GM23338 (cell line): ENCODE measurements around the gene CD109. TPM values are rescaled to one million over a fixed set of nuclear protein-coding genes. Genes with fewer than 3 reads are reported as not detected.

ENCODE experiments used
- ATAC-seq: fragments of 200-7000 bp; cut with Tn5 transposase; 3 replicates; pipeline ENCODE4 v1.9.1; 2020
- DNase-seq: peaks from one replicate; pipeline ENCODE4 v3.0.0-alpha.2; 2015; ENCODE audit warnings: low spot score
- H2AFZ ChIP-seq: fragments of 200-600 bp; sonication (generic); 2 replicates; pipeline ENCODE4 v1.8.0; 2016; ENCODE audit warnings: antibody characterized with exemption, mild to moderate bottlenecking, moderate library complexity
- H3F3A ChIP-seq: fragments of 200-600 bp; sonication (generic); replicated peaks from 2 replicates; pipeline ENCODE4 v1.8.0; 2017; ENCODE audit warnings: antibody characterized with exemption, mixed run types, low read depth
- H3K27ac ChIP-seq: fragments of 200-600 bp; sonication (generic); 2 replicates; pipeline ENCODE4 v1.6.1; 2016; ENCODE audit warnings: low read depth
- H3K27me3 ChIP-seq: fragments of 200-600 bp; sonication (generic); 2 replicates; pipeline ENCODE4 v1.8.0; 2016; ENCODE audit warnings: mild to moderate bottlenecking, mixed run types, moderate library complexity; ENCODE audit not compliant: insufficient read depth
- H3K36me3 ChIP-seq: fragments of 200-600 bp; sonication (generic); 2 replicates; pipeline ENCODE4 v1.8.0; 2016; ENCODE audit warnings: mild to moderate bottlenecking; ENCODE audit not compliant: insufficient read depth
- H3K4me1 ChIP-seq: fragments of 200-600 bp; sonication (generic); 2 replicates; pipeline ENCODE4 v1.8.0; 2016; ENCODE audit warnings: mild to moderate bottlenecking, moderate library complexity; ENCODE audit not compliant: insufficient read depth
- H3K4me2 ChIP-seq: fragments of 200-600 bp; sonication (generic); 2 replicates; pipeline ENCODE4 v1.7.1; 2017; ENCODE audit warnings: mixed run types
- H3K4me3 ChIP-seq: fragments of 200-600 bp; sonication (generic); 2 replicates; pipeline ENCODE4 v1.6.1; 2016; ENCODE audit warnings: mixed run types
- H3K79me2 ChIP-seq: fragments of 200-600 bp; sonication (generic); replicated peaks from 2 replicates; pipeline ENCODE4 v1.8.0; 2017; ENCODE audit warnings: mild to moderate bottlenecking; ENCODE audit not compliant: insufficient read depth
- H3K9me2 ChIP-seq: fragments of 200-600 bp; sonication (generic); 2 replicates; pipeline ENCODE4 v1.8.0; 2017; ENCODE audit not compliant: insufficient read depth
- H4K20me1 ChIP-seq: fragments of 200-600 bp; sonication (generic); replicated peaks from 2 replicates; pipeline ENCODE4 v1.8.0; 2017; ENCODE audit warnings: mild to moderate bottlenecking; ENCODE audit not compliant: insufficient read depth
- H3K27ac Mint-ChIP-seq: 2 replicates; pipeline ENCODE4 v1.8.0; 2020; ENCODE audit warnings: inconsistent platforms, mild to moderate bottlenecking, moderate library complexity, mixed read lengths
- H3K27me3 Mint-ChIP-seq: 3 replicates; pipeline ENCODE4 v1.8.0; 2022; ENCODE audit warnings: low read depth, mild to moderate bottlenecking, moderate library complexity, mixed read lengths, inconsistent platforms; ENCODE audit not compliant: insufficient read depth, poor library complexity
- H3K36me3 Mint-ChIP-seq: 3 replicates; pipeline ENCODE4 v1.8.0; 2021; ENCODE audit warnings: low read depth, mild to moderate bottlenecking, inconsistent platforms, moderate library complexity, mixed read lengths
- H3K4me1 Mint-ChIP-seq: 3 replicates; pipeline ENCODE4 v1.8.0; 2020; ENCODE audit warnings: mild to moderate bottlenecking, inconsistent platforms, mixed read lengths
- H3K4me3 Mint-ChIP-seq: 3 replicates; pipeline ENCODE4 v1.8.0; 2021; ENCODE audit warnings: moderate library complexity, mild to moderate bottlenecking, inconsistent platforms, mixed read lengths
- H3K9me3 Mint-ChIP-seq: 3 replicates; pipeline ENCODE4 v1.8.0; 2020; ENCODE audit warnings: moderate library complexity, mild to moderate bottlenecking, inconsistent platforms, mixed read lengths
- CREB1 ChIP-seq: fragments of 250-450 bp; sonication (Bioruptor Pico); IDR thresholded peaks from 2 replicates; pipeline ENCODE4 v1.5.0; 2020; ENCODE audit warnings: low read depth, mild to moderate bottlenecking, moderate library complexity
- CTCF ChIP-seq, 2 experiments: fragments of 200-600 bp in 1 of 2; sonication (generic) in 1 of 2; conservative IDR thresholded peaks; 2 replicates each; pipeline versions ENCODE4 v1.5.1 to v1.6.1; 2016 to 2017; ENCODE audit warnings: antibody characterized with exemption in 2 of 2, low read depth in 2 of 2, mild to moderate bottlenecking in 2 of 2, moderate library complexity in 1 of 2
- EZH2phosphoT487 ChIP-seq: fragments of 200-600 bp; sonication (generic); IDR thresholded peaks from one replicate; pipeline ENCODE4 v1.8.1; 2018; ENCODE audit warnings: antibody characterized with exemption; ENCODE audit not compliant: unreplicated experiment
- JUNB ChIP-seq: IDR thresholded peaks from one replicate; pipeline ENCODE4 v1.6.1; 2016; ENCODE audit warnings: antibody characterized with exemption; ENCODE audit not compliant: unreplicated experiment
- ZNF114 ChIP-seq: fragments of 250-450 bp; sonication (Bioruptor Pico); IDR thresholded peaks from 2 replicates; pipeline ENCODE4 v1.5.0; 2020; ENCODE audit warnings: mild to moderate bottlenecking, moderate library complexity
- ZNF331 ChIP-seq: fragments of 250-450 bp; sonication (Bioruptor Pico); IDR thresholded peaks from 2 replicates; pipeline ENCODE4 v1.5.0; 2020; ENCODE audit warnings: low read depth, mild to moderate bottlenecking, moderate library complexity
- ZNF462 ChIP-seq: fragments of 250-450 bp; sonication (Bioruptor Pico); IDR thresholded peaks from 2 replicates; pipeline ENCODE4 v1.5.0; 2020; ENCODE audit warnings: mild to moderate bottlenecking, moderate library complexity
- polyA plus RNA-seq: library from polyadenylated mRNA; unstranded; fragments of >200 nt; fragmentation: Nextera tagmentation; extraction: Ambion mirVana; gene quantifications from 2 replicates; pipeline ENCODE4 v1.2.1, GENCODE V29; 2016
- total RNA-seq: library from RNA; depleted of rRNA; stranded (reverse); fragments of >200 nt; shearing (Covaris generic); gene quantifications from 2 replicates; pipeline ENCODE4 v1.2.3, GENCODE V29; 2014

Gene CD109
- total and polyA plus RNA-seq, 2 experiments from 2014 or later, result 1.1 to 5.3 TPM

DNA sequence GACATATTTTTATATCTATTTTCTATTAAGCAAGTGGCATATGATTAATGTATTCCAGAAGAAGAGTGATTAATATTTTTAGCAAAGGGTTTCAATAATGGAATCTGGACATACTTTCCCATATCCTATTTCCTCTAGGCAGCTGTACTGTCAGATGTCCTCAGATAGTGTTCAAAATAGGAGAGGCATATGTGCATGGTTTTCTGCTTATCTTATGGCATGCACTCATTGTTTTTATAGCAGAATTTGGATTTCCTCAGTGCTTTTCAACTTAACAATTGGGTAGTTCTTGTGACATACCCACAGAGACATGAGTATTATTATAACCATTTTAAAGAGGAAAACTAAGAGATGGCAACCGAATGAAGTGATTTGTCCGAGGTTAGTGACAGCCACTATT is 29.6 kb upstream of the CD109 start (continued):
- TF ChIP-seq ZNF462, result no peak

DNA sequence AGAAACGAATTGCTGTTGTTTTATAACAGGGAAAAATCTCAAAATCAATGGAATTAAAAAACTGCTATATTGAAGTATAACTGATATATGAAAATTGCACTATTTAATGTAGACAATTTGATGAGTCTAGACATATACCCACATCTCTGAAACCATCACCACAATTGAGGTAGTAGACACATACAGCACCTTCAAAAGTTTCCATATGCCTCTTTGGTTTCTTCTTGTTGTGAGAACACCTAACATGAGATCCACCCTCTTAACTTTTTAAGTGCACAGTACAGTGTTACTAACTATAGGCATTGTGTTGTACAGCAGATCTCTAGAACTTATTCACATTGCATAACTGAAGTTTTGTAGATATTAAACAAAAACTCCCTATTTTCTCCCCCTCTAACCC is 28.2 kb upstream of the CD109 start:
- Histone ChIP-seq H2AFZ (no peak overlapping the region), H4K20me1 (no peaks in the 10 kb centered on the region), H3F3A (no peaks in the 10 kb centered on the region), H3K9me2 (no peaks in the 10 kb centered on the region), H3K79me2 (no peaks in the 10 kb centered on the region), H3K4me3 (no peak overlapping the region), H3K4me2 (no peak overlapping the region), H3K27me3 (no peaks in the 10 kb centered on the region), H3K4me1 (no peaks in the 10 kb centered on the region), H3K27ac (no peak overlapping the region), H3K36me3 (no peaks in the 10 kb centered on the region)
- Mint-ChIP-seq H3K9me3 (no peaks in the 10 kb centered on the region), H3K27me3 (no peaks in the 10 kb centered on the region), H3K36me3 (no peaks in the 10 kb centered on the region), H3K27ac (no peak overlapping the region), H3K4me1 (no peaks in the 10 kb centered on the region), H3K4me3 (no peak overlapping the region)
- DNase-seq, result no peak
- ATAC-seq, result no peak
- TF ChIP-seq CTCF (conservative IDR thresholded peaks at IDR 0.05; ENCODE audit: low read depth in 2 of 2) (no peak), ZNF331 (CRISPR knock-in tag) (no peak), CREB1 (CRISPR knock-in tag) (no peak), ZNF114 (CRISPR knock-in tag) (no peak), ZNF462 (no peak), EZH2phosphoT487 (no peak), JUNB (no peak)
